ENCODE data around the gene TEFM. TPM values are rescaled to one million over a fixed set of nuclear protein-coding genes. Genes with fewer than 3 reads are reported as not detected.

The TEFM gene
- total RNA-seq, 1 donor from 2014 or later: 11.8 TPM

- H3K9me3 Mint-ChIP-seq (ENCODE audit: unreplicated experiment): no peaks in the 10 kb centered on the region
- no peak overlapping the region for H3K4me3 Mint-ChIP-seq (ENCODE audit: unreplicated experiment)
- no peak overlapping the region for H3K27ac Mint-ChIP-seq (ENCODE audit: unreplicated experiment)
- TF ChIP-seq CTCF (IDR thresholded peaks at IDR 0.05; ENCODE audit: unreplicated experiment): no peak
- DNase-seq (ENCODE audit: low spot score): no peak
- peaks cover 3% of the 10 kb centered on the region for H3K36me3 Mint-ChIP-seq (ENCODE audit: low read depth, unreplicated experiment)
- peaks cover 7% of the 10 kb centered on the region for H3K4me1 Mint-ChIP-seq (ENCODE audit: unreplicated experiment)
- peaks cover 1% of the 10 kb centered on the region for H3K27me3 Mint-ChIP-seq (ENCODE audit: unreplicated experiment)
These were observed 2.8 kb upstream of the TEFM start for GRCh38 chr17:30908717-30909420.

- Mint-ChIP-seq H3K27me3 (ENCODE audit: unreplicated experiment) (peaks cover 1% of the 10 kb centered on the region), H3K9me3 (ENCODE audit: unreplicated experiment) (no peaks in the 10 kb centered on the region), H3K4me1 (ENCODE audit: unreplicated experiment) (peaks cover 9% of the 10 kb centered on the region), H3K36me3 (ENCODE audit: low read depth, unreplicated experiment) (peaks cover 7% of the 10 kb centered on the region), H3K27ac (ENCODE audit: unreplicated experiment) (peak overlapping the region; percentile 90), H3K4me3 (ENCODE audit: unreplicated experiment) (peak overlapping the region; percentile 99)
- TF ChIP-seq CTCF (IDR thresholded peaks at IDR 0.05; ENCODE audit: unreplicated experiment): no peak
- DNase-seq (ENCODE audit: low spot score): peak; percentile 24
These were observed 317 bp downstream of the TEFM start for GRCh38 chr17:30905742-30906100.

GRCh38 chr17:30897311-30897710 lies 8.7 kb downstream of the TEFM start:
- peaks cover 4% of the 10 kb centered on the region for H3K36me3 Mint-ChIP-seq (ENCODE audit: low read depth, unreplicated experiment)
- H3K27me3 Mint-ChIP-seq (ENCODE audit: unreplicated experiment): no peaks in the 10 kb centered on the region
- no peak for TF ChIP-seq CTCF (IDR thresholded peaks at IDR 0.05; ENCODE audit: unreplicated experiment)
- no peak overlapping the region for H3K27ac Mint-ChIP-seq (ENCODE audit: unreplicated experiment)
- DNase-seq (ENCODE audit: low spot score): no peak
- H3K4me3 Mint-ChIP-seq (ENCODE audit: unreplicated experiment): no peak overlapping the region
- H3K9me3 Mint-ChIP-seq (ENCODE audit: unreplicated experiment): no peaks in the 10 kb centered on the region
- H3K4me1 Mint-ChIP-seq (ENCODE audit: unreplicated experiment): peaks cover 6% of the 10 kb centered on the region

- no peaks in the 10 kb centered on the region for H3K9me3 Mint-ChIP-seq (ENCODE audit: unreplicated experiment)
- no peak for DNase-seq (ENCODE audit: low spot score)
- no peaks in the 10 kb centered on the region for H3K27me3 Mint-ChIP-seq (ENCODE audit: unreplicated experiment)
- H3K4me3 Mint-ChIP-seq (ENCODE audit: unreplicated experiment): no peak overlapping the region
- H3K27ac Mint-ChIP-seq (ENCODE audit: unreplicated experiment): no peak overlapping the region
- TF ChIP-seq CTCF (IDR thresholded peaks at IDR 0.05; ENCODE audit: unreplicated experiment): no peak
- peaks cover 4% of the 10 kb centered on the region for H3K36me3 Mint-ChIP-seq (ENCODE audit: low read depth, unreplicated experiment)
- H3K4me1 Mint-ChIP-seq (ENCODE audit: unreplicated experiment): peaks cover 4% of the 10 kb centered on the region
These were observed 11.8 kb downstream of the TEFM start for GRCh38 chr17:30894236-30894635.

- no peak for TF ChIP-seq CTCF (IDR thresholded peaks at IDR 0.05; ENCODE audit: unreplicated experiment)
- H3K27me3 Mint-ChIP-seq (ENCODE audit: unreplicated experiment): no peaks in the 10 kb centered on the region
- DNase-seq (ENCODE audit: low spot score): no peak
- no peak overlapping the region for H3K27ac Mint-ChIP-seq (ENCODE audit: unreplicated experiment)
- H3K4me3 Mint-ChIP-seq (ENCODE audit: unreplicated experiment): no peak overlapping the region
- H3K36me3 Mint-ChIP-seq (ENCODE audit: low read depth, unreplicated experiment): no peaks in the 10 kb centered on the region
- no peaks in the 10 kb centered on the region for H3K9me3 Mint-ChIP-seq (ENCODE audit: unreplicated experiment)
- no peaks in the 10 kb centered on the region for H3K4me1 Mint-ChIP-seq (ENCODE audit: unreplicated experiment)
These were observed 19.9 kb downstream of the TEFM start for GRCh38 chr17:30886187-30886586.

Data from endothelial cell (in vitro differentiated cells).